Endothelial cell of umbilical vein (primary cell): ENCODE results near the gene CDKL2. TPM values are rescaled to one million over a fixed set of nuclear protein-coding genes. Genes with fewer than 3 reads are reported as not detected.

Source experiments
- BruUV-seq: library from RNA; stranded (reverse); fragments of 400-500 nt; replicated peaks from 2 replicates; lab custom pipeline; 2021; lab: Mats Ljungman, UMichigan
- CTCF ChIA-PET: fragments of 300-600, 350-600 bp; sonication (Branson Sonifier 250); formaldehyde crosslinking; loops from one replicate; lab custom pipeline; 2021; ENCODE audit warnings: antibody characterized with exemption, inconsistent platforms; lab: Charles Lee
- POLR2A ChIA-PET: fragments of 300-600, 350-600 bp; sonication (Branson Sonifier 250); formaldehyde crosslinking; loops from one replicate; lab custom pipeline; 2021; ENCODE audit warnings: antibody characterized with exemption, inconsistent platforms; lab: Charles Lee
- DNase-seq: peaks from one replicate; pipeline ENCODE4 v3.0.0-alpha.2; 2011; ENCODE audit warnings: low read depth, low spot score
- FAIRE-seq: peaks from 2 replicates; lab custom pipeline; 2011; peaks lifted over from hg19 to GRCh38; lab: Jason Lieb, UNC
- H2AFZ ChIP-seq: 2 replicates; pipeline ENCODE4 v1.6.0; 2012; ENCODE audit warnings: low read depth, low read length, control low read depth, inconsistent platforms
- H3K27ac ChIP-seq: 2 replicates; pipeline ENCODE4 v1.5.1; 2011; ENCODE audit warnings: low read depth, mild to moderate bottlenecking, control low read depth, low read length, moderate library complexity; ENCODE audit not compliant: insufficient read depth
- H3K27me3 ChIP-seq, 2 experiments: 2 replicates each; pipeline versions ENCODE4 v1.6.0 to v1.6.1; 2011; ENCODE audit warnings: low read length in 2 of 2, mixed read lengths in 1 of 2; ENCODE audit not compliant: control insufficient read depth in 2 of 2, insufficient read depth in 2 of 2
- H3K36me3 ChIP-seq, 2 experiments: 2 replicates in 1 of 2; 3 replicates in 1 of 2; pipeline ENCODE4 v1.5.1; 2011; ENCODE audit warnings: low read length in 2 of 2, mild to moderate bottlenecking in 1 of 2, moderate library complexity in 1 of 2; ENCODE audit not compliant: control insufficient read depth in 2 of 2, insufficient read depth in 2 of 2; ENCODE audit errors: extremely low read depth in 1 of 2
- H3K4me1 ChIP-seq: 3 replicates; pipeline ENCODE4 v1.5.1; 2011; ENCODE audit warnings: mild to moderate bottlenecking, low read length; ENCODE audit not compliant: control insufficient read depth, insufficient read depth; ENCODE audit errors: extremely low read depth
- H3K4me2 ChIP-seq: 2 replicates; pipeline ENCODE4 v1.6.1; 2011; ENCODE audit warnings: low read length, control low read depth, mixed read lengths; ENCODE audit not compliant: insufficient read depth
- H3K4me3 ChIP-seq, 3 experiments: fragments of 200-600 bp in 1 of 3; sonication (generic), shearing (Covaris generic) in 1 of 3; replicated peaks in 1 of 3; 2 replicates each; pipeline ENCODE4 v1.5.1; 2011 to 2016; ENCODE audit warnings: control low read depth in 3 of 3, low read length in 3 of 3, mild to moderate bottlenecking in 2 of 3, inconsistent platforms in 1 of 3, low read depth in 1 of 3, moderate library complexity in 1 of 3; ENCODE audit not compliant: insufficient read depth in 1 of 3
- H3K79me2 ChIP-seq: 2 replicates; pipeline ENCODE4 v1.6.0; 2012; ENCODE audit warnings: low read length, inconsistent platforms; ENCODE audit not compliant: control insufficient read depth, insufficient read depth
- H3K9ac ChIP-seq: replicated peaks from 2 replicates; pipeline ENCODE3; 2011; ENCODE audit warnings: low read length, control low read depth; ENCODE audit not compliant: insufficient read depth; ENCODE audit errors: extremely low read depth
- H3K9me1 ChIP-seq: replicated peaks from 3 replicates; pipeline ENCODE4 v1.6.0; 2011; ENCODE audit warnings: mild to moderate bottlenecking, low read length; ENCODE audit not compliant: control insufficient read depth, insufficient read depth; ENCODE audit errors: extremely low read depth
- H3K9me3 ChIP-seq: replicated peaks from 2 replicates; pipeline ENCODE4 v1.5.1; 2012; ENCODE audit warnings: low read length, inconsistent platforms; ENCODE audit not compliant: control insufficient read depth, insufficient read depth
- H4K20me1 ChIP-seq: replicated peaks from 2 replicates; pipeline ENCODE3; 2011; ENCODE audit warnings: mild to moderate bottlenecking, low read length; ENCODE audit not compliant: control insufficient read depth, insufficient read depth; ENCODE audit errors: extremely low read depth
- CTCF ChIP-seq, 2 donors: IDR thresholded peaks; 1 replicate in 1 of 2; 2 replicates in 1 of 2; pipeline ENCODE4 v1.5.1; 2011; ENCODE audit warnings: low read length in 2 of 2, mild to moderate bottlenecking in 2 of 2, moderate library complexity in 2 of 2, control low read depth in 1 of 2, inconsistent platforms in 1 of 2, low read depth in 1 of 2; ENCODE audit not compliant: insufficient read depth in 1 of 2; ENCODE audit errors: extremely low read depth in 1 of 2
- EZH2 ChIP-seq: IDR thresholded peaks from 2 replicates; pipeline ENCODE4 v1.6.1; 2012; ENCODE audit warnings: borderline replicate concordance, low read depth, mild to moderate bottlenecking, moderate library complexity, low read length, inconsistent platforms; ENCODE audit not compliant: severe bottlenecking
- FOS ChIP-seq: IDR thresholded peaks from 2 replicates; pipeline ENCODE4 v1.6.1; 2011; ENCODE audit warnings: mild to moderate bottlenecking, low read length, moderate library complexity, borderline replicate concordance; ENCODE audit not compliant: insufficient read depth
- GATA2 ChIP-seq: IDR thresholded peaks from 2 replicates; pipeline ENCODE4 v1.7.0; 2011; ENCODE audit warnings: low read depth, mild to moderate bottlenecking, moderate library complexity, mixed read lengths, low read length; ENCODE audit not compliant: insufficient read length, insufficient read depth
- JUN ChIP-seq: IDR thresholded peaks from 2 replicates; pipeline ENCODE4 v1.6.1; 2011; ENCODE audit warnings: borderline replicate concordance, low read depth; ENCODE audit not compliant: insufficient read length, insufficient read depth
- MAX ChIP-seq: IDR thresholded peaks from 2 replicates; pipeline ENCODE4 v1.6.1; 2011; ENCODE audit not compliant: insufficient read depth, insufficient read length
- MYC ChIP-seq: IDR thresholded peaks from one replicate; pipeline ENCODE4 v1.6.1; 2011; ENCODE audit warnings: mild to moderate bottlenecking, low read depth, low read length
- POLR2A ChIP-seq: IDR thresholded peaks from 2 replicates; pipeline ENCODE4 v1.6.1; 2012; ENCODE audit warnings: low read depth, mild to moderate bottlenecking, control low read depth, low read length
- POLR2AphosphoS5 ChIP-seq: IDR thresholded peaks from 2 replicates; pipeline ENCODE4 v1.6.1; 2012; ENCODE audit warnings: low read depth, mild to moderate bottlenecking, control low read depth, low read length, moderate library complexity; ENCODE audit not compliant: insufficient read depth
- dilution Hi-C: fragments of 300-500 bp; cut with MboI; formaldehyde crosslinking; loops from one replicate; pipeline ENCODE4 v1.15.0; 2019; ENCODE audit warnings: low sequenced_read_pairs; ENCODE audit not compliant: extremely low pct_ligation_motif_present
- intact Hi-C: fragments of 100-400 bp; cut with micrococcal nuclease; formaldehyde crosslinking; loops from one replicate; pipeline ENCODE4 v1.10.0; 2022
- polyA plus RNA-seq, 4 experiments: library from polyadenylated mRNA; depleted of rRNA in 3 of 4; stranded (reverse) in 3 of 4; unstranded in 1 of 4; fragments of >200 nt; gene quantifications; 2 replicates each; pipeline versions ENCODE4 v1.2.1 to v1.2.3, GENCODE V29; 2011 to 2012; ENCODE audit warnings: missing spikeins in 1 of 4
- total RNA-seq: library from RNA; stranded (reverse); gene quantifications from 2 replicates; pipeline ENCODE4 v1.2.3, GENCODE V29; 2021

Gene CDKL2
- total and polyA plus RNA-seq, 2 donors (not counting 3 experiments of a cell fraction or from before 2014, with no cell fraction given) = 0.23 to 0.55 TPM

- no peaks in the 10 kb centered on the region for H3K4me1 ChIP-seq
- dilution Hi-C loops (no loop called here), intact Hi-C loops (no loop called here)
- H3K4me2 ChIP-seq = no peak overlapping the region
- H3K9me1 ChIP-seq = no peaks in the 10 kb centered on the region
- ChIA-PET POLR2A (no interaction called here), CTCF (interaction anchor here (1.0 kb wide), 1 partner anchor 11 kb away, joined by 3 read pairs; no protein-coding TSS in a partner anchor)
- DNase-seq (no peak), FAIRE-seq (no peak)
- H2AFZ ChIP-seq = no peak overlapping the region
- no peak overlapping the region for H3K27ac ChIP-seq
- H3K27me3 ChIP-seq = no peaks in the 10 kb centered on the region
- no peaks in the 10 kb centered on the region for H3K9me3 ChIP-seq
- peaks cover 16 to 29% of the 10 kb centered on the region in 2 experiments for H3K36me3 ChIP-seq
- BruUV-seq = no TSS peak
- H4K20me1 ChIP-seq = no peaks in the 10 kb centered on the region
- no peak overlapping the region for H3K4me3 ChIP-seq
- no peaks in the 10 kb centered on the region for H3K79me2 ChIP-seq
- TF ChIP-seq EZH2 = no peak
- no peak for TF ChIP-seq JUN
- TF ChIP-seq POLR2A = no peak
- TF ChIP-seq POLR2AphosphoS5 = no peak
- TF ChIP-seq FOS = no peak
- no peak for TF ChIP-seq GATA2
- TF ChIP-seq CTCF (IDR thresholded peaks at IDR 0.05; ENCODE audit: extremely low read depth in 1 of 2, insufficient read depth in 1 of 2, low read depth in 1 of 2, low read length in 2 of 2) = no peak
- no peak for TF ChIP-seq MAX
- no peak for TF ChIP-seq MYC
- H3K9ac ChIP-seq = no peak overlapping the region
These were observed 13.8 kb upstream of the CDKL2 start for GRCh38 chr4:75644095-75644494.
